HEK293 (cell line): ENCODE measurements around the gene ABLIM3.

ENCODE experiments used
- CTCF ChIA-PET: fragments of 350-600 bp; formaldehyde crosslinking; extraction: SDS; loops from one replicate; lab custom pipeline; 2021; ENCODE audit warnings: antibody characterized with exemption; lab: Yijun Ruan, JAX
- POLR2A ChIA-PET: fragments of 300-600 bp; formaldehyde crosslinking; extraction: SDS; loops from one replicate; lab custom pipeline; 2020; ENCODE audit warnings: antibody characterized with exemption, inconsistent platforms; lab: Yijun Ruan, JAX
- H3K27ac ChIP-seq: fragments of 200-500 bp; sonication (Bioruptor generic); 2 replicates; pipeline ENCODE4 v1.5.1; 2014; ENCODE audit warnings: low read depth, low read length, control low read depth, inconsistent platforms; ENCODE audit errors: extremely low read depth
- H3K36me3 ChIP-seq, 2 experiments: fragments of 200-500 bp in 1 of 2; sonication (Bioruptor generic) in 1 of 2; 1 replicate in 1 of 2; 2 replicates in 1 of 2; pipeline ENCODE4 v1.5.1; 2014 to 2017; ENCODE audit warnings: inconsistent platforms in 2 of 2, low read length in 2 of 2; ENCODE audit not compliant: control insufficient read depth in 2 of 2, insufficient read depth in 1 of 2
- H3K4me1 ChIP-seq: fragments of 200-500 bp; sonication (Bioruptor generic); 2 replicates; pipeline ENCODE4 v1.5.1; 2014; ENCODE audit warnings: mild to moderate bottlenecking, low read length, inconsistent platforms; ENCODE audit not compliant: control insufficient read depth, insufficient read depth
- H3K4me3 ChIP-seq: 2 replicates; pipeline ENCODE4 v1.5.1; 2011; ENCODE audit warnings: low read depth, mild to moderate bottlenecking, control low read depth, low read length, moderate library complexity
- H3K9me3 ChIP-seq: fragments of 200-500 bp; sonication (Bioruptor generic); 2 replicates; pipeline ENCODE4 v1.5.1; 2014; ENCODE audit warnings: low read depth, low read length, inconsistent platforms; ENCODE audit not compliant: control insufficient read depth, insufficient read depth
- EGR2 ChIP-seq: fragments of 450-650 bp; formaldehyde crosslinking; IDR thresholded peaks from 2 replicates; pipeline ENCODE4 v1.5.1; 2016; ENCODE audit warnings: low read depth, missing biosample characterization, missing genetic modification characterization
- GLI2 ChIP-seq: fragments of 450-650 bp; formaldehyde crosslinking; IDR thresholded peaks from 2 replicates; pipeline ENCODE4; 2017; ENCODE audit warnings: missing biosample characterization, missing genetic modification characterization, low read depth, borderline replicate concordance
- KLF10 ChIP-seq: fragments of 450-650 bp; IDR thresholded peaks from 2 replicates; pipeline ENCODE4 v1.5.1; 2018; ENCODE audit warnings: missing biosample characterization, mild to moderate bottlenecking, missing genetic modification characterization
- ZBTB20 ChIP-seq: fragments of 450-650 bp; formaldehyde crosslinking; IDR thresholded peaks from 2 replicates; pipeline ENCODE4 v1.5.1; 2016; ENCODE audit warnings: missing biosample characterization, missing genetic modification characterization
- ZBTB7A ChIP-seq: fragments of 450-650 bp; formaldehyde crosslinking; IDR thresholded peaks from 2 replicates; pipeline ENCODE4 v1.5.1; 2016; ENCODE audit warnings: low read depth, missing biosample characterization, missing genetic modification characterization
- ZBTB8A ChIP-seq: fragments of 450-650 bp; formaldehyde crosslinking; IDR thresholded peaks from 2 replicates; pipeline ENCODE4 v1.5.1; 2016; ENCODE audit warnings: missing biosample characterization, missing genetic modification characterization
- ZEB2 ChIP-seq: fragments of 450-650 bp; formaldehyde crosslinking; IDR thresholded peaks from 2 replicates; pipeline ENCODE4 v1.5.1; 2016; ENCODE audit warnings: missing biosample characterization, missing genetic modification characterization
- ZNF16 ChIP-seq: fragments of 450-650 bp; formaldehyde crosslinking; IDR thresholded peaks from 2 replicates; pipeline ENCODE4 v1.5.1; 2016; ENCODE audit warnings: low read depth, missing biosample characterization, missing genetic modification characterization
- ZNF174 ChIP-seq: fragments of 450-650 bp; formaldehyde crosslinking; IDR thresholded peaks from 2 replicates; pipeline ENCODE4 v1.5.0; 2017; ENCODE audit warnings: missing biosample characterization, mild to moderate bottlenecking, missing genetic modification characterization
- ZNF184 ChIP-seq: fragments of 450-650 bp; IDR thresholded peaks from 2 replicates; pipeline ENCODE4 v1.5.1; 2018; ENCODE audit warnings: missing biosample characterization, mild to moderate bottlenecking, missing genetic modification characterization
- ZNF2 ChIP-seq: fragments of 450-650 bp; formaldehyde crosslinking; IDR thresholded peaks from 2 replicates; pipeline ENCODE4 v1.5.1; 2016; ENCODE audit warnings: missing biosample characterization, missing genetic modification characterization
- ZNF202 ChIP-seq: fragments of 450-650 bp; formaldehyde crosslinking; IDR thresholded peaks from 2 replicates; pipeline ENCODE4 v1.5.1; 2016; ENCODE audit warnings: missing biosample characterization, missing genetic modification characterization, borderline replicate concordance
- ZNF391 ChIP-seq: fragments of 450-650 bp; formaldehyde crosslinking; IDR thresholded peaks from 2 replicates; pipeline ENCODE4 v1.5.1; 2016; ENCODE audit warnings: low read depth, missing biosample characterization, missing genetic modification characterization, borderline replicate concordance
- ZNF530 ChIP-seq: fragments of 450-650 bp; formaldehyde crosslinking; IDR thresholded peaks from 2 replicates; pipeline ENCODE4 v1.5.1; 2016; ENCODE audit warnings: low read depth, missing biosample characterization, missing genetic modification characterization
- ZNF600 ChIP-seq: fragments of 450-650 bp; formaldehyde crosslinking; IDR thresholded peaks from 2 replicates; pipeline ENCODE4 v1.5.1; 2016; ENCODE audit warnings: missing biosample characterization, missing genetic modification characterization
- ZNF785 ChIP-seq: fragments of 450-650 bp; formaldehyde crosslinking; IDR thresholded peaks from 2 replicates; pipeline ENCODE4 v1.5.1; 2016; ENCODE audit warnings: missing biosample characterization, missing genetic modification characterization
- ZSCAN16 ChIP-seq: fragments of 450-650 bp; formaldehyde crosslinking; IDR thresholded peaks from 2 replicates; pipeline ENCODE4 v1.5.1; 2016; ENCODE audit warnings: missing biosample characterization, missing genetic modification characterization
- TF ChIP-seq, protein P1 (sequence below): fragments of 450-650 bp; formaldehyde crosslinking; conservative IDR thresholded peaks from 2 replicates; pipeline ENCODE4 v1.5.1; 2016; ENCODE audit warnings: low read depth, missing biosample characterization, missing genetic modification characterization
- TF ChIP-seq, protein P2 (sequence below): fragments of 450-650 bp; formaldehyde crosslinking; IDR thresholded peaks from 2 replicates; pipeline ENCODE4 v1.5.1; 2016; ENCODE audit warnings: missing biosample characterization, missing genetic modification characterization, low read depth
- TF ChIP-seq, protein P3 (sequence below): fragments of 450-650 bp; formaldehyde crosslinking; IDR thresholded peaks from 2 replicates; pipeline ENCODE4 v1.5.1; 2016; ENCODE audit warnings: missing biosample characterization, missing genetic modification characterization

Gene ABLIM3

DNA sequence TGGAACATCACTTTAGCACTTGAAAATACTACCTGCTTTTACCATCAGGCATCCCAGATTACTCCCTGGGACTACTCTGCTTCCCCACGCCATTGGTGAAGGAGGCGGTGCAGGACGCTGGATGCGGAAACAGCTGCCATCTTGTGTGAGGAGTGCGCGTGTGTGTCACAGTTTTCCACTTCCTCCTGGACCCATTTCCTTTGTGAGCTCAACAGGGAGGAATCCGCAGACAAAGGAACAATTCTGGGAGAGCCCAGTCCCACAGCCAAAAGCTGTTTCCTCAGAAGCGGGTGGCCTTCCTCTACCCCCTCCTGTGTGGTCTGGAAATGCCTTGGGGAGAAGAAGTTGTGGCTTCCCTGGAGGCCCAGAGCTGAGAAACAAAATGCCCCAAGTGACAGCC is 147.1 kb downstream of the ABLIM3 start (continued):
- TF ChIP-seq, protein P1, sequence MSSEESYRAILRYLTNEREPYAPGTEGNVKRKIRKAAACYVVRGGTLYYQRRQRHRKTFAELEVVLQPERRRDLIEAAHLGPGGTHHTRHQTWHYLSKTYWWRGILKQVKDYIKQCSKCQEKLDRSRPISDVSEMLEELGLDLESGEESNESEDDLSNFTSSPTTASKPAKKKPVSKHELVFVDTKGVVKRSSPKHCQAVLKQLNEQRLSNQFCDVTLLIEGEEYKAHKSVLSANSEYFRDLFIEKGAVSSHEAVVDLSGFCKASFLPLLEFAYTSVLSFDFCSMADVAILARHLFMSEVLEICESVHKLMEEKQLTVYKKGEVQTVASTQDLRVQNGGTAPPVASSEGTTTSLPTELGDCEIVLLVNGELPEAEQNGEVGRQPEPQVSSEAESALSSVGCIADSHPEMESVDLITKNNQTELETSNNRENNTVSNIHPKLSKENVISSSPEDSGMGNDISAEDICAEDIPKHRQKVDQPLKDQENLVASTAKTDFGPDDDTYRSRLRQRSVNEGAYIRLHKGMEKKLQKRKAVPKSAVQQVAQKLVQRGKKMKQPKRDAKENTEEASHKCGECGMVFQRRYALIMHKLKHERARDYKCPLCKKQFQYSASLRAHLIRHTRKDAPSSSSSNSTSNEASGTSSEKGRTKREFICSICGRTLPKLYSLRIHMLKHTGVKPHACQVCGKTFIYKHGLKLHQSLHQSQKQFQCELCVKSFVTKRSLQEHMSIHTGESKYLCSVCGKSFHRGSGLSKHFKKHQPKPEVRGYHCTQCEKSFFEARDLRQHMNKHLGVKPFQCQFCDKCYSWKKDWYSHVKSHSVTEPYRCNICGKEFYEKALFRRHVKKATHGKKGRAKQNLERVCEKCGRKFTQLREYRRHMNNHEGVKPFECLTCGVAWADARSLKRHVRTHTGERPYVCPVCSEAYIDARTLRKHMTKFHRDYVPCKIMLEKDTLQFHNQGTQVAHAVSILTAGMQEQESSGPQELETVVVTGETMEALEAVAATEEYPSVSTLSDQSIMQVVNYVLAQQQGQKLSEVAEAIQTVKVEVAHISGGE (tag by site-specific recombination), result peak; percentile 63

DNA sequence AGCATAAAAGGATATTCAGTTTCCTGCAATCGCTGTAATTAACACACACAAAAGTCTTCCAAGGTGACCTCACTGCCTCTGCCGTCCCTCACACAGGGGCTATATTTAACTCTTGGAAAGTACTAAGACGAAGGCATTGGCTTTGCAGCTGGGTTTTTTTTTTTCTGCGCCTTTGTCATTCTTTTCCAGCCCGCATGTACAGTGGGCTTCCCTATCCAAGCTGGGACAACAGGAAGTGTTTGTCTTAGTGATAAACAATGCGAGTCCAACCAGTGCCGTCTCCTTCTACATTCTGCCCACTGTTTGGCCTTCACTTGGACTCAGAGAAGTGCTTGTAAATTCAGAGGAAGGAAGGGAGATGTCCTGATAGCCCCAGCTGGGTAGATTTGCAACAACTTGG is 148.0 kb downstream of the ABLIM3 start:
- Histone ChIP-seq H3K9me3 (no peaks in the 10 kb centered on the region), H3K4me1 (0 out of 2 replicates have a peak, but pooled peaks cover 5% of the 10 kb centered on the region), H3K4me3 (no peak overlapping the region), H3K36me3 (no peaks in the 10 kb centered on the region), H3K27ac (no peak overlapping the region)
- no peak for TF ChIP-seq ZNF600 (tag by site-specific recombination)
- TF ChIP-seq ZNF174 (tag by site-specific recombination), result no peak
- TF ChIP-seq, protein P2, sequence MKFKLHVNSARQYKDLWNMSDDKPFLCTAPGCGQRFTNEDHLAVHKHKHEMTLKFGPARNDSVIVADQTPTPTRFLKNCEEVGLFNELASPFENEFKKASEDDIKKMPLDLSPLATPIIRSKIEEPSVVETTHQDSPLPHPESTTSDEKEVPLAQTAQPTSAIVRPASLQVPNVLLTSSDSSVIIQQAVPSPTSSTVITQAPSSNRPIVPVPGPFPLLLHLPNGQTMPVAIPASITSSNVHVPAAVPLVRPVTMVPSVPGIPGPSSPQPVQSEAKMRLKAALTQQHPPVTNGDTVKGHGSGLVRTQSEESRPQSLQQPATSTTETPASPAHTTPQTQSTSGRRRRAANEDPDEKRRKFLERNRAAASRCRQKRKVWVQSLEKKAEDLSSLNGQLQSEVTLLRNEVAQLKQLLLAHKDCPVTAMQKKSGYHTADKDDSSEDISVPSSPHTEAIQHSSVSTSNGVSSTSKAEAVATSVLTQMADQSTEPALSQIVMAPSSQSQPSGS (tag by site-specific recombination), result no peak
- TF ChIP-seq ZEB2 (tag by site-specific recombination), result no peak
- TF ChIP-seq EGR2, result no peak
- no peak for TF ChIP-seq ZNF785 (tag by site-specific recombination)
- TF ChIP-seq, protein P3, sequence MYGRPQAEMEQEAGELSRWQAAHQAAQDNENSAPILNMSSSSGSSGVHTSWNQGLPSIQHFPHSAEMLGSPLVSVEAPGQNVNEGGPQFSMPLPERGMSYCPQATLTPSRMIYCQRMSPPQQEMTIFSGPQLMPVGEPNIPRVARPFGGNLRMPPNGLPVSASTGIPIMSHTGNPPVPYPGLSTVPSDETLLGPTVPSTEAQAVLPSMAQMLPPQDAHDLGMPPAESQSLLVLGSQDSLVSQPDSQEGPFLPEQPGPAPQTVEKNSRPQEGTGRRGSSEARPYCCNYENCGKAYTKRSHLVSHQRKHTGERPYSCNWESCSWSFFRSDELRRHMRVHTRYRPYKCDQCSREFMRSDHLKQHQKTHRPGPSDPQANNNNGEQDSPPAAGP (tag by site-specific recombination), result no peak
- no peak for TF ChIP-seq ZBTB20
- no peak for TF ChIP-seq ZNF16 (tag by site-specific recombination)
- no peak for TF ChIP-seq ZNF184 (tag by site-specific recombination)
- no peak for TF ChIP-seq KLF10 (tag by site-specific recombination)
- TF ChIP-seq ZNF2 (tag by site-specific recombination), result no peak
- no peak for TF ChIP-seq ZNF202 (tag by site-specific recombination)
- no peak for TF ChIP-seq GLI2 (tag by site-specific recombination)
- no peak for TF ChIP-seq ZNF530 (tag by site-specific recombination)
- TF ChIP-seq ZSCAN16 (tag by site-specific recombination), result no peak
- no peak for TF ChIP-seq ZBTB8A
- TF ChIP-seq, protein P1 (tag by site-specific recombination), result no peak
- TF ChIP-seq ZNF391 (tag by site-specific recombination), result no peak
- TF ChIP-seq ZBTB7A, result no peak
- CTCF ChIA-PET, result interaction anchor here (0.6 kb wide), 1 partner anchor 16 kb away, joined by 3 read pairs; no protein-coding TSS in a partner anchor
- POLR2A ChIA-PET, result no interaction called here
